Measurements from ENCODE around the gene DDX41.

DDX41 gene

DNA sequence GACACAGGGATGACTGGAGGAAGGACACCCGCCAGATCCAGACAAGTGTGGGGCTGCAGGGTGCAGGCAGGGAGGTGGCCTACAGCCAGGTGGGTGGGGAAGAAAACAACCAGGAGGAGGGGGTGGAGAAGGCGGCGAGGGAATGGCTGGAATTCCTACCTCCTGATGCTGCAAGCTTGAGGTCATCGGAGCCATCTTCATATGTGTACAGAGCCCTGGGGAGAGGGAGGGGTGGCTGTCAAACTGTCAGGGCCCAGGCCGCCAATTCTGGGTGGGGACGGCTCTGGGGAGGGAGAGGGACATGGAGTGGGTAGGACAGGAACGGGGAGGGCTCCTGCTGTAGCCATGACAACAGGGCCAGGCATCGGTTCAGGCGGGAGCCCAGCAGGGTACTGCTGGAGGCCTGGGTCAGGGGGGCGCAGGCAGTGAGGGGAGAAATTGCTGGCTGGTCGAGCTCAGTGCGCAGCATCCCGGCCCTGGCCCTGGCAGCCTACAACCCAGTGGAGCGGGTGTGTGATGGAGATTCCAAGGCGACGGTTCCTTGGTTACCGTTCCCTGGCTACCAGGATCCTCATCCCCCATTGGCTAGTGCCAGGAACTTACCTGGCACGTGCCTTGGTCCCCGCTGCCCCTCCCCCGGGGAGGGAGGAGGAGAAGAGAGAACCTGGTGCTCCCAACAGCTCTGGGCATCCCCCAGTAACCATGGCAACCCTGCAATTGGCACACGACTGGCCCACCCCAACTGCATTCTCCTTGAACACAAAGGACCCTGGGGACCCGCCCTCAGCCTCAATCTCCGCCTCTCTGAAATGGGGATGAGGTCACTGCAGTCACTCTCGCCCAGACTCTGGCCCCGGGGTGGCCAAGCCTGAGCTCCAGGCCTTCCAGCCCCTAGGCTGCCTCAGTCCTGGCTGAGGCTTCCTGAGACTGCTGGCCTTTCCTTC is 47.8 kb downstream of the DDX41 start:
- peaks cover 34% of the 10 kb centered on the region for H3K79me1 ChIP-seq (ENCODE audit: low read length)
- peak overlapping the region; percentile 51 for H3K56ac ChIP-seq (ENCODE audit: low read length)
- H3K4me3 ChIP-seq (ENCODE audit: low read length) = no peak overlapping the region
- peaks cover 21% of the 10 kb centered on the region for H3K4me1 ChIP-seq (ENCODE audit: control insufficient read depth, low read depth, low read length)
- peak overlapping the region; percentile 39 for H3K9ac ChIP-seq (ENCODE audit: low read length)
- H2BK15ac ChIP-seq (replicated peaks; ENCODE audit: low read depth) = no peak overlapping the region
- H2BK5ac ChIP-seq (ENCODE audit: low read length) = no peak overlapping the region
- peaks cover 45% of the 10 kb centered on the region for H3K79me2 ChIP-seq (ENCODE audit: control insufficient read depth, insufficient read depth, low read length)
- no peak overlapping the region for H2AK5ac ChIP-seq (ENCODE audit: low read length)
- peak overlapping the region; percentile 15 for H3K4me2 ChIP-seq (ENCODE audit: low read length)
- no CpG with 5 or more reads among the region's 25 CpGs for WGBS (ENCODE audit: extremely low coverage, insufficient coverage, low lambda C conversion rate)
- peaks cover 22% of the 10 kb centered on the region for H3K36me3 ChIP-seq (ENCODE audit: control insufficient read depth, insufficient read depth, low read length)
- H3K23ac ChIP-seq (ENCODE audit: low read length) = no peak overlapping the region
- no peak overlapping the region for H4K5ac ChIP-seq (ENCODE audit: low read length)
- H2BK120ac ChIP-seq (ENCODE audit: low read depth, low read length) = no peak overlapping the region
- no peak overlapping the region for H4K8ac ChIP-seq (ENCODE audit: low read depth, low read length)
- DNase-seq = peak; percentile 97
- H3K18ac ChIP-seq (ENCODE audit: low read length) = no peak overlapping the region
- H3K27ac ChIP-seq (ENCODE audit: low read depth, low read length) = peak overlapping the region; percentile 55
- H3K27me3 ChIP-seq (ENCODE audit: insufficient read depth, low read length, poor library complexity) = no peaks in the 10 kb centered on the region
- H3K4ac ChIP-seq (ENCODE audit: low read depth, low read length) = no peak overlapping the region

DNA sequence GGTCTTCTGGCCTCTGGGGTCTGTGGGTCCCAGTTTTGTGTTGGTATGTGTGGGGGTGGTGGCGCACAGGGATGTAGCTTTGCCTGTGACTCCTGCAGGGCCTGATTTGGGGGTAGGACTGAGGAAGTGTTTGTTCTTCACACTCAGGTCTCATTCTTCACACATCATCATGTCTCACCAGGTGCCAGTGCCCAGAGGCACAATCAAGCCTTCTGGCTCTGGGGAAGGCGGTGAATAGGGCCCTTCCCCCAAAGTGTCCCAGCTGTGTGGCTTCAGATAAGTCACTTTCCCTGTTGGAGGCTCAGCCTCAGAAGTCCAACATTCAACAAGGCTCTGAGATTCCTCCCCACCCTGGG is 48.5 kb downstream of the DDX41 start:
- no peak overlapping the region for H3K23ac ChIP-seq (ENCODE audit: low read length)
- no peak overlapping the region for H3K9ac ChIP-seq (ENCODE audit: low read length)
- peak; percentile 98 for DNase-seq
- H3K4me3 ChIP-seq (ENCODE audit: low read length) = no peak overlapping the region
- peak overlapping the region; percentile 55 for H3K27ac ChIP-seq (ENCODE audit: low read depth, low read length)
- no peak overlapping the region for H2BK120ac ChIP-seq (ENCODE audit: low read depth, low read length)
- no peak overlapping the region for H3K4ac ChIP-seq (ENCODE audit: low read depth, low read length)
- H3K4me2 ChIP-seq (ENCODE audit: low read length) = peak overlapping the region; percentile 15
- H3K4me1 ChIP-seq (ENCODE audit: control insufficient read depth, low read depth, low read length) = peaks cover 19% of the 10 kb centered on the region
- no peak overlapping the region for H2AK5ac ChIP-seq (ENCODE audit: low read length)
- WGBS (ENCODE audit: extremely low coverage, insufficient coverage, low lambda C conversion rate) = no CpG with 5 or more reads among the region's 2 CpGs
- no peak overlapping the region for H2BK5ac ChIP-seq (ENCODE audit: low read length)
- no peak overlapping the region for H4K8ac ChIP-seq (ENCODE audit: low read depth, low read length)
- no peak overlapping the region for H3K18ac ChIP-seq (ENCODE audit: low read length)
- peaks cover 34% of the 10 kb centered on the region for H3K79me1 ChIP-seq (ENCODE audit: low read length)
- H3K36me3 ChIP-seq (ENCODE audit: control insufficient read depth, insufficient read depth, low read length) = peaks cover 22% of the 10 kb centered on the region
- H3K56ac ChIP-seq (ENCODE audit: low read length) = peak overlapping the region; percentile 34
- no peaks in the 10 kb centered on the region for H3K27me3 ChIP-seq (ENCODE audit: insufficient read depth, low read length, poor library complexity)
- H2BK15ac ChIP-seq (replicated peaks; ENCODE audit: low read depth) = no peak overlapping the region
- peaks cover 45% of the 10 kb centered on the region for H3K79me2 ChIP-seq (ENCODE audit: control insufficient read depth, insufficient read depth, low read length)
- H4K5ac ChIP-seq (ENCODE audit: low read length) = no peak overlapping the region

DNA sequence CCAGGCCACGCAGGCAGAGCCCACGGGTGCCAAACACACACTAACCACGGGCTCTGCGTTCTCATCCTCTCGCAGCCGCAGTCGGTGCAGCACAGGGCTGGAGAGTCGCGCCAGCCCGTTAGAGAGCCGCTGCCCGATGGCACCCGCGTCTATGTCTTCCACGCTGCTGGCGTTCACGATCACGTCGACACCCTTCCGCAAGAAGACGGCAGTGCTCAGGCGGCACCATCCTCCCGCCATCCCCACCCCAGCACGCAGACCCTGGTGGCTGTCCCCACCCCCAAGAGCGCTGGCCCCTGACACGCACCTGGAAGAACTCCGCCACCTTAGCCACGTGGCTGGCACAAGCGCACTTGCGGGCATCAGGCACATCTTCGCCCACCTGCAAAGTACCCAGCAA is 49.3 kb downstream of the DDX41 start:
- Histone ChIP-seq H2BK120ac (ENCODE audit: low read depth, low read length) (no peak overlapping the region), H3K27me3 (ENCODE audit: insufficient read depth, low read length, poor library complexity) (no peaks in the 10 kb centered on the region), H3K4me3 (ENCODE audit: low read length) (no peak overlapping the region), H4K8ac (ENCODE audit: low read depth, low read length) (no peak overlapping the region), H3K23ac (ENCODE audit: low read length) (no peak overlapping the region), H3K79me1 (ENCODE audit: low read length) (peaks cover 35% of the 10 kb centered on the region), H2BK5ac (ENCODE audit: low read length) (no peak overlapping the region), H3K27ac (ENCODE audit: low read depth, low read length) (no peak overlapping the region), H3K79me2 (ENCODE audit: control insufficient read depth, insufficient read depth, low read length) (peaks cover 40% of the 10 kb centered on the region), H3K56ac (ENCODE audit: low read length) (no peak overlapping the region), H3K9ac (ENCODE audit: low read length) (no peak overlapping the region), H3K18ac (ENCODE audit: low read length) (no peak overlapping the region), H2AK5ac (ENCODE audit: low read length) (no peak overlapping the region), H3K4me1 (ENCODE audit: control insufficient read depth, low read depth, low read length) (peaks cover 19% of the 10 kb centered on the region), H3K4me2 (ENCODE audit: low read length) (no peak overlapping the region), H4K5ac (ENCODE audit: low read length) (no peak overlapping the region), H3K4ac (ENCODE audit: low read depth, low read length) (no peak overlapping the region), H2BK15ac (replicated peaks; ENCODE audit: low read depth) (no peak overlapping the region), H3K36me3 (ENCODE audit: control insufficient read depth, insufficient read depth, low read length) (peaks cover 22% of the 10 kb centered on the region)
- no CpG with 5 or more reads among the region's 31 CpGs for WGBS (ENCODE audit: extremely low coverage, insufficient coverage, low lambda C conversion rate)
- DNase-seq = no peak

- no peak overlapping the region for H3K4me3 ChIP-seq (ENCODE audit: low read length)
- peaks cover 33% of the 10 kb centered on the region for H3K79me1 ChIP-seq (ENCODE audit: low read length)
- H3K27ac ChIP-seq (ENCODE audit: low read depth, low read length) = no peak overlapping the region
- H3K4ac ChIP-seq (ENCODE audit: low read depth, low read length) = no peak overlapping the region
- peaks cover 23% of the 10 kb centered on the region for H3K36me3 ChIP-seq (ENCODE audit: control insufficient read depth, insufficient read depth, low read length)
- H2BK5ac ChIP-seq (ENCODE audit: low read length) = no peak overlapping the region
- H3K23ac ChIP-seq (ENCODE audit: low read length) = no peak overlapping the region
- H2BK15ac ChIP-seq (replicated peaks; ENCODE audit: low read depth) = no peak overlapping the region
- no peak overlapping the region for H3K4me2 ChIP-seq (ENCODE audit: low read length)
- peaks cover 16% of the 10 kb centered on the region for H3K4me1 ChIP-seq (ENCODE audit: control insufficient read depth, low read depth, low read length)
- WGBS (ENCODE audit: extremely low coverage, insufficient coverage, low lambda C conversion rate) = no CpG with 5 or more reads among the region's 25 CpGs
- H3K18ac ChIP-seq (ENCODE audit: low read length) = no peak overlapping the region
- H3K79me2 ChIP-seq (ENCODE audit: control insufficient read depth, insufficient read depth, low read length) = peaks cover 34% of the 10 kb centered on the region
- H3K9ac ChIP-seq (ENCODE audit: low read length) = no peak overlapping the region
- no peak overlapping the region for H3K56ac ChIP-seq (ENCODE audit: low read length)
- H2AK5ac ChIP-seq (ENCODE audit: low read length) = no peak overlapping the region
- H4K5ac ChIP-seq (ENCODE audit: low read length) = no peak overlapping the region
- H3K27me3 ChIP-seq (ENCODE audit: insufficient read depth, low read length, poor library complexity) = no peaks in the 10 kb centered on the region
- DNase-seq = no peak
- no peak overlapping the region for H2BK120ac ChIP-seq (ENCODE audit: low read depth, low read length)
- no peak overlapping the region for H4K8ac ChIP-seq (ENCODE audit: low read depth, low read length)
Measured at GRCh38 chr5:177466861-177467260, 49.9 kb downstream of the DDX41 start.

DNA sequence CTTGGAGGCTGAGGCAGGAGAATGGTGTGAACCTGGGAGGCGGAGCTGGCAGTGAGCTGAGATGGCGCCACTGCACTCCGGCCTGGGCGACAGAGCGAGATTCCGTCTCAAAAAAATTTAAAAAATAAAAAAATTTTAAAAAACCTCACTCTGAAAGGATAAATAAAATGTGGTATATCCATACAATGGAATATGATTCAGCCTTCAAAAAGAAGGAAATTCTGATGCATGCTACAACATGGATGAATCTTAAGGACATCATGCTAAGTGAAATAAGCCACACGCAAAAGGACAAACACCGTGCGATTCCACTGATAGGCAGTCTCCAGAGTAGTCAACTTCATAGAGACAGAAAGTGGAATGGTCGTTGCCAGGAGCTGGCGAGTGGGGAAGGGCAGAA is 51.7 kb downstream of the DDX41 start:
- no peak overlapping the region for H4K5ac ChIP-seq (ENCODE audit: low read length)
- H3K9ac ChIP-seq (ENCODE audit: low read length) = no peak overlapping the region

More for the DNA sequence above, 51.7 kb downstream of the DDX41 start:
- Histone ChIP-seq H2BK120ac (ENCODE audit: low read depth, low read length) (no peak overlapping the region), H3K56ac (ENCODE audit: low read length) (no peak overlapping the region), H3K36me3 (ENCODE audit: control insufficient read depth, insufficient read depth, low read length) (peaks cover 30% of the 10 kb centered on the region), H3K27ac (ENCODE audit: low read depth, low read length) (no peak overlapping the region), H3K18ac (ENCODE audit: low read length) (no peak overlapping the region), H3K79me2 (ENCODE audit: control insufficient read depth, insufficient read depth, low read length) (peaks cover 16% of the 10 kb centered on the region), H3K4me3 (ENCODE audit: low read length) (no peak overlapping the region), H3K4me1 (ENCODE audit: control insufficient read depth, low read depth, low read length) (peaks cover 6% of the 10 kb centered on the region), H3K4ac (ENCODE audit: low read depth, low read length) (no peak overlapping the region), H2BK15ac (replicated peaks; ENCODE audit: low read depth) (no peak overlapping the region), H3K23ac (ENCODE audit: low read length) (no peak overlapping the region), H2BK5ac (ENCODE audit: low read length) (no peak overlapping the region), H4K8ac (ENCODE audit: low read depth, low read length) (no peak overlapping the region), H2AK5ac (ENCODE audit: low read length) (no peak overlapping the region), H3K4me2 (ENCODE audit: low read length) (no peak overlapping the region), H3K79me1 (ENCODE audit: low read length) (peaks cover 23% of the 10 kb centered on the region), H3K27me3 (ENCODE audit: insufficient read depth, low read length, poor library complexity) (no peaks in the 10 kb centered on the region)
- no peak for DNase-seq
- WGBS (ENCODE audit: extremely low coverage, insufficient coverage, low lambda C conversion rate) = no CpG with 5 or more reads among the region's 11 CpGs

Data from mesendoderm (in vitro differentiated cells).